ENCODE measurements around the gene SMIM15.

- TF ChIP-seq EZH2phosphoT487 (IDR thresholded peaks at IDR 0.05; ENCODE audit: borderline replicate concordance) (no peak), CTCF (IDR thresholded peaks at IDR 0.05 in 2 of 3, conservative IDR thresholded peaks at IDR 0.05 in 1 of 3; ENCODE audit: borderline replicate concordance in 1 of 3, insufficient read depth in 1 of 3, low read depth in 2 of 3, low read length in 2 of 3) (no peak), POLR2A (IDR thresholded peaks at IDR 0.05; ENCODE audit: borderline replicate concordance, extremely low read depth, insufficient read depth, insufficient read length) (no peak), POLR2AphosphoS5 (IDR thresholded peaks at IDR 0.05; ENCODE audit: low read depth, low read length) (no peak), CBX3 (IDR thresholded peaks at IDR 0.05; ENCODE audit: low read depth) (no peak), RAD21 (IDR thresholded peaks at IDR 0.05; ENCODE audit: low read depth) (no peak), ZNF274 (IDR thresholded peaks at IDR 0.05; ENCODE audit: low read depth, low read length) (no peak), SRF (IDR thresholded peaks at IDR 0.05; ENCODE audit: low read depth) (no peak), SP1 (IDR thresholded peaks at IDR 0.05; ENCODE audit: low read depth) (no peak), SIN3A (IDR thresholded peaks at IDR 0.05; ENCODE audit: low read depth) (no peak), EZH2 (IDR thresholded peaks at IDR 0.05) (no peak)
- TF ChIP-seq, protein P1, sequence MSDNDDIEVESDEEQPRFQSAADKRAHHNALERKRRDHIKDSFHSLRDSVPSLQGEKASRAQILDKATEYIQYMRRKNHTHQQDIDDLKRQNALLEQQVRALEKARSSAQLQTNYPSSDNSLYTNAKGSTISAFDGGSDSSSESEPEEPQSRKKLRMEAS (IDR thresholded peaks at IDR 0.05), result no peak
These were observed 19.5 kb downstream of the SMIM15 start for GRCh38 chr5:61142811-61143210.

All from HCT116 (cell line).